GM20000 (cell line): ENCODE measurements around the gene CC2D1B.

Experiments used
- DNase-seq: peaks from one replicate; pipeline ENCODE4 v3.0.0; 2012; ENCODE audit warnings: low spot score
- CTCF ChIP-seq: IDR thresholded peaks from 2 replicates; pipeline ENCODE4 v1.5.1; 2012; ENCODE audit warnings: mild to moderate bottlenecking, control low read depth; ENCODE audit errors: extremely low read depth, missing control alignments

Gene CC2D1B

GRCh38 chr1:52328615-52329014 lies 37.4 kb downstream of the CC2D1B start:
- no peak for TF ChIP-seq CTCF
- DNase-seq: no peak

GRCh38 chr1:52325786-52326185 lies 40.2 kb downstream of the CC2D1B start:
- no peak for TF ChIP-seq CTCF

GRCh38 chr1:52323731-52324130 lies 42.3 kb downstream of the CC2D1B start:
- TF ChIP-seq CTCF: no peak
- no peak for DNase-seq

More at GRCh38 chr1:52325786-52326185, 40.2 kb downstream of the CC2D1B start:
- no peak for DNase-seq

GRCh38 chr1:52321061-52321460 lies 44.9 kb downstream of the CC2D1B start:
- DNase-seq: no peak
- no peak for TF ChIP-seq CTCF

DNA sequence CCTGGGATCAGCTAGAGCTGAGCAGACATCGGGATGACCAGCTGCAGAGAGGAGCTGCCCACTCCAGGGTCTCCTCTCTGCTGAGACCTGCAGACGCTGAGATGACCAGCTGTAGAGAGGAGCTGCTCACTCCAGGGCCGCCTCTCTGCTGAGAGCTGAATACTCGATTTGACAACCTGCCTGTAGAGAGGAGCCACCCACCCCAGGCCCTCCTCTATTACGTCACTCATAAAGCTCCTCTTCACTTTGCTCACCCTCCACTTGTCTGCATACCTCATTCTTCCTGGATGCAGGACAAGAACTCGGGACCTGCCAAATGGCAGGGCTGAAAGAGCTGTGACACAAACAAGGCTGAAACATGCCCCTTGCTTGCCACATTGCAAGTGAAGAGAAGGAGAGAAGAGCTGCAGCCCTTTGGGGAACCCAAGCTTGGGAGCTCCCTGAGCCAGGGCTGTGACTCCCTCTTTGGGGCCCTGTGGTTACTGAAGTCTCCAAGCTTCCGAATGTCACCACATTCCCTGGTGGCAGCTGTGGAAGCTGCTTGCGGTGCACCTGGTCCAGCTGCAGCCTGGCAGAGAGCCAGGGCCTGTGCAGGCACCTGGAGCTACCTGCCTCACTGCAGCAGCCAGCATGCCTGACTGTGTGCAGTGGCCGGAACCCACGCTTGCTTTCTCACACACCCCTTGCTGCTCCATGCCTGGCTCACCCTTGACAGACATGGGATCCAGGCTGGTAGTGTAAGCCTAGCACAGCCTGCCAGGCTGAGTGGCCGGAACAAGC lies 59.6 kb downstream of the CC2D1B start:
- TF ChIP-seq CTCF: no peak
- no peak for DNase-seq

- no peak for TF ChIP-seq CTCF
- DNase-seq: no peak
Observed at GRCh38 chr1:52305417-52306226, 60.4 kb downstream of the CC2D1B start.
